Cerebellar nuclear complex (tissue), 1 donor: ENCODE data around the gene AUTS2.

ENCODE experiments used
- DNase-seq, 2 experiments: peaks; one replicate each; lab custom pipeline; 2025; lab: John Stamatoyannopoulos, UW

AUTS2 gene

GRCh38 chr7:70132852-70133690 is 534.8 kb downstream of the AUTS2 start:
- DNase-seq, result no peak

DNA sequence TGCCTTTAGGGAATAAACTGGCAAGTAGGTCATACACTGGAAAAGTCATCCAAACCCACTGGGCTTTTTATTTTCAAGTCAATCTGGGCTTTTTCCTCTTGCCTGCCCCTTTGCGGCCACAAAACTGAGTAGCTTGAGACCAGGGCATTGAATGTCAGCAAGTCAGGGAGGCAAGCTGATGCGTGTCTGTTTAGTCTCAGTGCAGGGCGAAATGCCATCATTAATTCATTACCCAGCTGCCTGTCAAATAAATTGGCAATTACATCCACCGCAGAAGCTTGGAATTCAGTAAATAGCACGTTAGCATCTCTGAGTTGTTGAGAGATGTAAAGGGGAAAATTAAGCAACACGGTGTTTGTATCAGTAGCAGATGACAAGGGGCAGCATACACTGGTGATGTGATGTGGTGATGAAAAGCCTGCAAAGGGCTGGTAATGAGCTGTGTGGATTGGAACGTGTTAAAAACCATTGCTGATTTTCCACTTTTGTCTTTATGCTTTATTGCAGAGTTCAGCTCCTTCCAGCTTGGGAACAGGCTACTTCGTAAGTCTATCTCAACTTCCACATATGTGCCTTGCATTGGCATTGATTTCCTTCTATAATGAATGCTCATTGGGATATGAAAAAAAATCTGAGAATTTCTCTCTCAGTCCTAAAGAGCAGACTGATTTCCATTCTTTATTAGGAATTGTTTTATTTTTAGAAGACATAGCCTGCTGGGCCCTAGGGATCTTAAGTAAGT is 535.9 kb downstream of the AUTS2 start:
- no peak for DNase-seq

DNA sequence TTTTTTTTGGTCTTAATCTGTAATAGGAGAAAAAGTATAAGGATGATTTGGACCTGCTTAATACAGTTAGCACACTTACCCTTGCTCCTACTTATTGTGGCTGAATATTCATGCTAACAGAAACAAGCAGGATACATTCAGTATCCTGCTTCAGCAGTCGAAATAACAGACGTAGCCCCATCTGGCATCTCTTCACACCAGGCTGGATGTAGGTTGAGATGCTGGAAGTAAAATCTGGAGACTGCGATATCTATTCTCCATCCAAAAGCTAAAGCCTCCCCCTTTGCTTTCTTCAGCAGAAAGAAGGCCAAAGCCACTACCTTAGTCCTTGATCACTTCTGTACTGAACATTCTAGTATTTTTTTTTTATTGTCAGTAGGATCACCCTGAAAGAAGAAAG is 537.4 kb downstream of the AUTS2 start:
- DNase-seq, result no peak

DNA sequence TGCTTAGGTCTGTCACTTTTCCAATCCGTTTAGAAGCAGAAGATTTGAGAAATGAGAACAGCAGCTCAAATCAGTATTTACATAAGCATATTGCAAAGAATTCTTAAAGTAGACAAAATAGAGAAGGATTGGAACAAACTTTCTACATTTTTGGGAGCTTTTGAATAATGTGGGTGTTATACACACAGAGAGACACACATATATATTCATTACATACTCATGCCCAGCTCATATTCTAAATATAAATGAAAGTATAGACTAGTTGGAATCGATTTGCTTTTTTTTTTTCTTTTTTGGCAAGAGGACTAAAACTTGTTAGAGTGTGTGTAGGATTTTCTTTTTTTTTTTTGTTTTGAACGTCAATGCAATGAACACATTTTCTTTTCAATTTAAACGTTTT is 538.9 kb downstream of the AUTS2 start:
- DNase-seq, result no peak

- DNase-seq, result no peak
Observed at GRCh38 chr7:70142247-70142932, 544.1 kb downstream of the AUTS2 start.

DNA sequence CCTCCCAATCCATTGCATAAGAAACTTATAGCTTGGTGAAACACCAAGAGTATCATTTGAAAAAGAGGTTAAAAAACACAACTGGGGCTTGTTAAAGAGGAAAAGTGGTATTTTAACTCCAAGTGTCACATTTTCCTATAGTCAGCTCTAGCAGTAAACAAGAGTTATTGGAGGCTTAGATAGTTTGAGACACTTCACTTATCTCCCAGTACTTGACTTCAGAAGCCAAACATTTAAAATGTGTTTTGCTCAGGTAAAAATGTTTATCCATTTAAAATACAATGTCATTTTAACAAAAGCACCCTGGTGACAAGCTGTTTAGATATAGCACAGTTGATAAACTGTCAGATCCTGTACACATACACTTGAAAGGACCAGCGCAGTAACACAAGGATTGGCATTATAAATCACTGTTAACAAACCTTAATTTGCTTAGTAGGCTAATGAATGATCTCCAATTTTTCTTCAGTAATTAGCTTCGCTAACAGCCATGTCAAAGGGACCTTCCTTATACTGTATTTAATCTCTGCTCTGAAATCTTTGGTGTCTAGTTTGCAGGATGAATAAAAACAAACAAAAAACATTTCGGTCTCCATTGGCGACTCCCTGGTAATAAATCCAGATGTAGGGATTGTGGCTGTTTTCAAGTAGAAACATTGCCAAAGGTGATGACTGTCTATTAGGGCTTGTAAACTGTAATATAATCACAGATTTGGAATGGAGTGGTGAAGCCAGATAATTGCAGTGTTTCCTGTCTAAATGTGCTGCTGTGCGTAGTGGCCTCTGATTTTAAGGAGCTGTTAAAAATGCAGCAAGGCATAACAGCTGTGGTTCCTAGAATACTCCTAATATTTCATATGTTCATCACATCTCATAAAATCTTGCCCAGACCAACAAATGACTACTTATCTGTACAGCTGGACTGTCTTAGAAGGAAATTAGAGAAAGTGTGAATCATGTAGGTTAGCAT is 545.1 kb downstream of the AUTS2 start:
- DNase-seq, result no peak

- DNase-seq, result no peak
Observed at GRCh38 chr7:70148997-70149396, 550.7 kb downstream of the AUTS2 start.

- DNase-seq, result no peak
Observed at GRCh38 chr7:70152313-70152712, 554.0 kb downstream of the AUTS2 start.

GRCh38 chr7:70153933-70154332 is 555.7 kb downstream of the AUTS2 start:
- DNase-seq, result no peak

DNA sequence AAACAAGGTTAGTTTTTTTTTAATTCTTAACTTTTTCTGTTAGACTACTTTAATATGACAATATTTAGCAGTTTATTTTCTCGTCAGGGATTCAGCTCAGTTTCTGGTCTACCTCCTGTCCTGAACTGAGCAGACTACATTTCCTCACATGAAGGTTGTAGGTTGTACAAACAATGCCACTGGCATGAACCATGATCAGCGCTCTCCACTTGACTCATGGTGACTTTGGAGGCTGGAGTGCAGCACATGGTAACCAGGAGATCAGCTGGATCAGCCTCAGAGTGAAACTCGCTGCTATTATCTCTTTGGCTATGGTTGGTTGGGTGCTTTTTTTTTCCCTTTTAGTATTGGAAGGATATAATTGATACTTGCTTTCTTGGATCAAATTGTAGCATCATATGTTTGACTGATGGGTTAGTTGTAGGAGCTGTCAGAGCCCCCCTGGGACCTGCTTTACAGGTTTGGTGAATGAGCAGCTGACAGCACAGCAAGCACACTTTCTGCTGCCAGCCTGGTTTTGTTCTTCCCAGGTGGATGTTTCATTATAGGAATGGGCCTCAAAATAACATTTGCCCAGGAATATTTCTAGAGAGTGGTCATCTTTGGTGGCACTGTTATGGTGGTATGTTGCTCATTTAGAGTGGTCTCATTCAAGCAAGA is 556.4 kb downstream of the AUTS2 start:
- no peak for DNase-seq

- DNase-seq, result no peak
Observed at GRCh38 chr7:70156057-70156456, 557.8 kb downstream of the AUTS2 start.

DNA sequence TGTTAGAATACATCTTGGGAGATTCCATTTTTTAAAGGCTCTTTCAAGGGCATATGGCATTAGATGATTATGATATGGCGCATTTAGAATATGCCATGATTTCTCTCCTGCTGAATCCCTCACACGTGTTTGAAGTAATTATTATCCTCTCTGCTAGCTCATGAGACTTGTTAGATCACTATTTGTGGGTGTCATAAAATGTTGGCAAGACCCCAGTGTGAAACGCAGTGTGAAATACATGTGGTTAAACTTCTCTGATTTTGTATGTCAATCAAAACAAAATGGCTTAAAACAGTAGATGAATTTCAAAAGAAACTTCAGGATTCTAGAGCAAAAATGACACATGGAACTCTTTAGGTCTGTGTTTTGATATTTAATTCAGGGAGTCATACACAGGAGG is 560.8 kb downstream of the AUTS2 start:
- no peak for DNase-seq

DNA sequence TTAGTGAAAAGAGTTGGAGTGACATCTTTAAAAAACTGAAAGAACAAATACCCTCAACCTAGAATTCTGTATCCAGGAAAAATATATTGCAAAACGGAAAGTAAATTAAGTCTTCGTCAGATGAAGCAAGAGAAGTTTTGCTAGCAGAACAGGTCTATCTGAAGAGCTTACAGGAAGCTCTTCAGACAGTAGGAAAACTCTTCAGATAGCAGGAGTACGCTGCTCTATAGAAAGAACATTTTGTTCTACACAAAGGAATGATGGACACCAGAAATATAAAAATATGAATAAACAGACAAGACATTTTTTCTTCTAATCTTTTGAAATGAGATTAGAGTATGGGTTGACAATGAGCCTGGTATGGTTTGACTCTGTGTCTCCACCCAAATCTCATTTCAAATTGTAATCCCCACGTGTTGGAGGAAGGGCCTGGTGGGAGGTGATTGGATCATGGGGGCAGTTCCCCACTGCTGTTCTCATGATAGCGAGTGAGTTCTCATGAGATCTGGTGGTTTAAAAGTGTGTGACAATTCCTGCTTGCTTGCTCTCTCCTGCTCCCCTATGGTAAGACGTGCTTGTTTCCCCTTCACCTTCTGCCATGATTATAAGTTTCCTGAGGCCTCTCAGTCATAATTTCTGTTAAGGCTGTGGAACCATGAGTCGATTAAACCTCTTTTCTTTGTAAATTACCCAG is 567.3 kb downstream of the AUTS2 start:
- DNase-seq, result no peak

DNA sequence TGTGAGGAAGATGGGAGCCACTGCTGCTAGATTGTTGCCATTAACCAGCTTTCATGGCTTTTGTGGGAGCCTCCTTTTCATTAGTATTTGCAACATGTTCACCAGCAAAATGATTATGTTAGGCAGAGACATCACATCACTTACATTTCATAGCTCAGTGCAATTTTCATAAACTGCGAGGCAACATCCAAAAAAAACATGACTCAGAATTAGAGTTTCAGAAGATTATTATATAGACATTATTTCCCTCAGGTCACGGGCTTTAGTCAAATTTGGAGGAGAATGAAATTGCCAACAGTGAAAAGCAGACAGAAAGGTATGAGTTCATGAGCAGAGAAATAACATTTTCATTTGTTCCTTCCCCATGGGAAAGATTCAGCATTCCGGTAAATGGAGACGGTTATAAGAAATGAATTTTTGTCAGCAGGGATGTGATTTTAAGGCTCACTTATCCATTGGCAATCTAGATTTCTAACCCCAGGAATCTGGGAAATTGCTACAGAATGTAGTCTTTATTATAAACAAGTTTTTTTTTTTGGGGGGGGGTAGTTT is 573.2 kb downstream of the AUTS2 start:
- no peak for DNase-seq

DNA sequence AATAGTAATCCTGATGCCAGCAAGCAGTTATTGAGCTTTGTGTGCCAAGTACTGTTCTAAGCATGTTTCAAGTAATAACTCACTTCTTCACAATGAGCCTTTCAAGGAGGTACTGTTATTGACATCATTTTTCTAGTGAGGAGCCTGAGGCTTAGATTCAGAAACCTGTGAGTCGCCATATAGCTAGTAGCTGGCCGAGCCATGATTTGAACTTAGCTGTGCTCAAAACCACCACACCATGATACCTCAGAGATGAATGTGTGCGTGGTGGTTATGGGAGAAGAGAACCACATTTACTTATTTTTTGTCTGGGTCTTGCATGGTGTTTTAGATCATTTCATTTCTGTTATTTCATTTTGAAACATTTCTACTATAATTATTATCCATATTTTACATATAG is 578.9 kb downstream of the AUTS2 start:
- DNase-seq, result no peak

DNA sequence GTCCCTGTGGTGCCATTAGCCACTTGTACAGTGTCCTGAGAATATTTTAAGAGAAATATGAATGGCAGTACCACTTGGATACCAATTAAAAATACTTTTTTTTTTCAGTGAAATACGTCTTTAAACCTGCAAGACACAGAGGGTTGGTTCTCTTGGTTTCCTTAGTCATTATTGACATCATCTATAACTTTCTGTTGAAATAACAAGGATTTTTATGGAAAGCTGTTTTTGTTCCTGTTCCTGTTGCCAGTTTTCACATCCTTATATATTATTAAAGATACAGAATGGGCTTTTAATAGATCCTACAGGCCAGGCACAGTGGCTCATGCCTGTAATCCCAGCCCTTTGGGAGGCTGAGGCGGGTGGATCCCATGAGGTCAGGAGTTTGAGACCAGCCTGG is 579.9 kb downstream of the AUTS2 start:
- DNase-seq, result no peak

- DNase-seq, result no peak
Observed at GRCh38 chr7:70178787-70179186, 580.5 kb downstream of the AUTS2 start.

GRCh38 chr7:70182521-70182920 is 584.2 kb downstream of the AUTS2 start:
- no peak for DNase-seq

DNA sequence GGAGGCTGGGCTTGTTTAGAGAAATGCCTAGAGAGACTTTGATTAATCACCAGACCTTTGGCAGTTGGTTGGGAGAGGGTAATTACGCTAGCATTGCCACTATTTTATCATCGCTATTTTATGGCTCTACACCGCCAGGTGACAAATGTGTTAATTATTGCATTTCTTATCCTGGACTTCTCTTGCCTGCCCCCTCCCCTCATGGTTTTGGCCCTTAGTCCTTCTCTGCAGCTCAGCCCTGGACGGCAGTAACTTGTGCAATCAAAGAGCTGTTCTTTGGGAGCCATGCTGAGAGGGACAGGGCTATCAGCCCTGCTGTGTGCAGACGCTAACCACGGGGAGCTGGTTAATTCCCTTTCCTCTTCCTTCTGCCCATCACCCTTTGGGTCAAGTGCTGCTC is 585.0 kb downstream of the AUTS2 start:
- DNase-seq, result no peak
